B cell (primary cell): Measurements from ENCODE around the gene PHAX.

ENCODE experiments used
- CTCF ChIP-seq: fragments of 200-600 bp; IDR thresholded peaks from one replicate; pipeline ENCODE4 v1.8.0; 2022; ENCODE audit warnings: antibody characterized with exemption, mild to moderate bottlenecking
- EZH2 ChIP-seq: IDR thresholded peaks from 2 replicates; pipeline ENCODE4 v1.6.1; 2012; ENCODE audit warnings: borderline replicate concordance, low read depth, mild to moderate bottlenecking, moderate library complexity, low read length; ENCODE audit not compliant: insufficient read depth, poor library complexity, severe bottlenecking

- TF ChIP-seq CTCF (no peak), EZH2 (no peak)
Observed at GRCh38 chr5:126561908-126562307, 38.8 kb upstream of the PHAX start.
